Measurements from ENCODE around the gene ATP6V1B1.

DNA sequence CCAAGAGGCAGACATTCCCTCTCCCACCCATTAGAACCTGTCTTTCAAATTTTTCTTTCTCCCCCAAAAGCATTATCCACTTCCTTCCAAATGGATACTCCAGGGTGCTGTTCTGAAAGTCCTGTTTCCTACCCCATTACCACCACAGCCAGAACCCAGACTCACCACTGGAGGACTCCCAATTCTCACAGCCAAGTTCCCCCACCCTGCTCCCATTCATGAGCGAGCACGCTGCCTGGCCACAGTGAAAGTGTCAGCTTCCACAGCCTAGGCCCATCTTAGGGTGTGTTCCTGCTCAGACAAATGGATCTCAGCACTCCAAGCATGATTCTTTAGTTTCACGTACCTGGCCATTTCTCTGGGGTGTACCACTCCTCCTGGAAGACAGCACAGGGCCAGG, 38.9 kb downstream of the ATP6V1B1 start:
- TF ChIP-seq, protein P1, sequence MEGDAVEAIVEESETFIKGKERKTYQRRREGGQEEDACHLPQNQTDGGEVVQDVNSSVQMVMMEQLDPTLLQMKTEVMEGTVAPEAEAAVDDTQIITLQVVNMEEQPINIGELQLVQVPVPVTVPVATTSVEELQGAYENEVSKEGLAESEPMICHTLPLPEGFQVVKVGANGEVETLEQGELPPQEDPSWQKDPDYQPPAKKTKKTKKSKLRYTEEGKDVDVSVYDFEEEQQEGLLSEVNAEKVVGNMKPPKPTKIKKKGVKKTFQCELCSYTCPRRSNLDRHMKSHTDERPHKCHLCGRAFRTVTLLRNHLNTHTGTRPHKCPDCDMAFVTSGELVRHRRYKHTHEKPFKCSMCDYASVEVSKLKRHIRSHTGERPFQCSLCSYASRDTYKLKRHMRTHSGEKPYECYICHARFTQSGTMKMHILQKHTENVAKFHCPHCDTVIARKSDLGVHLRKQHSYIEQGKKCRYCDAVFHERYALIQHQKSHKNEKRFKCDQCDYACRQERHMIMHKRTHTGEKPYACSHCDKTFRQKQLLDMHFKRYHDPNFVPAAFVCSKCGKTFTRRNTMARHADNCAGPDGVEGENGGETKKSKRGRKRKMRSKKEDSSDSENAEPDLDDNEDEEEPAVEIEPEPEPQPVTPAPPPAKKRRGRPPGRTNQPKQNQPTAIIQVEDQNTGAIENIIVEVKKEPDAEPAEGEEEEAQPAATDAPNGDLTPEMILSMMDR (conservative IDR thresholded peaks at IDR 0.05; ENCODE audit: low read length) = no peak
- no peak for TF ChIP-seq EZH2phosphoT487 (IDR thresholded peaks at IDR 0.05; ENCODE audit: borderline replicate concordance)

Measured in Loucy (cell line).